GM13977 (cell line): Measurements from ENCODE around the gene AKR1E2.

Experiments
- DNase-seq: peaks from one replicate; pipeline ENCODE4 v3.0.0; 2012; ENCODE audit warnings: low spot score
- CTCF ChIP-seq: IDR thresholded peaks from 2 replicates; pipeline ENCODE4 v1.5.1; 2012; ENCODE audit warnings: mild to moderate bottlenecking, control low read depth; ENCODE audit not compliant: insufficient read depth; ENCODE audit errors: extremely low read depth, missing control alignments
- in situ Hi-C: fragments of 300-500 bp; cut with MboI; formaldehyde crosslinking; loops from one replicate; pipeline ENCODE4 v1.12.0; 2022; ENCODE audit warnings: low sequenced_read_pairs, low pct_unique_long_range_greater_than_20kb, mixed read lengths, inconsistent platforms; ENCODE audit not compliant: unreplicated experiment

The AKR1E2 gene

GRCh38 chr10:4867520-4868356, 41.7 kb downstream of the AKR1E2 start:
- no peak for DNase-seq
- in situ Hi-C loops, result no loop called here
- no peak for TF ChIP-seq CTCF

- no peak for TF ChIP-seq CTCF
- DNase-seq, result no peak
- in situ Hi-C loops, result no loop called here
These were observed 42.3 kb downstream of the AKR1E2 start for GRCh38 chr10:4868357-4868657.

- no peak for TF ChIP-seq CTCF
- in situ Hi-C loops, result no loop called here
- no peak for DNase-seq
These were observed 56.7 kb downstream of the AKR1E2 start for GRCh38 chr10:4882704-4883078.

- no peak for DNase-seq
- in situ Hi-C loops, result no loop called here
- TF ChIP-seq CTCF, result no peak
These were observed 57.2 kb downstream of the AKR1E2 start for GRCh38 chr10:4883079-4883739.

- TF ChIP-seq CTCF, result no peak
- DNase-seq, result no peak
- in situ Hi-C loops, result no loop called here
These were observed 59.2 kb downstream of the AKR1E2 start for GRCh38 chr10:4885162-4885561.

GRCh38 chr10:4887501-4887900, 61.5 kb downstream of the AKR1E2 start:
- TF ChIP-seq CTCF, result no peak
- DNase-seq, result no peak
- in situ Hi-C loops, result no loop called here
